Mucosa of descending colon (tissue), 3 donors: ENCODE data around the gene CLEC2D. TPM values are rescaled to one million over a fixed set of nuclear protein-coding genes. Genes with fewer than 3 reads are reported as not detected.
"Not testable (repeated sequence)": the region's sequence is repeated elsewhere in the genome, so short reads cannot be mapped to it uniquely, and the experiment has no call there.

Experiments
- ATAC-seq: fragments of 200-7000 bp; cut with Tn5 transposase; one replicate; pipeline ENCODE4 v1.9.1; 2020; ENCODE audit warnings: mild to moderate bottlenecking, moderate library complexity
- DNase-seq, 3 donors: peaks; one replicate each; pipeline ENCODE4 v3.0.0-alpha.2; 2020
- H3K36me3 ChIP-seq: fragments of 200-600 bp; one replicate; pipeline ENCODE4 v1.8.0; 2021; ENCODE audit warnings: low read depth, mild to moderate bottlenecking
- H3K4me1 ChIP-seq: fragments of 200-600 bp; one replicate; pipeline ENCODE4 v1.8.0; 2021; ENCODE audit warnings: low read depth, mild to moderate bottlenecking
- H3K4me3 ChIP-seq: fragments of 200-600 bp; one replicate; pipeline ENCODE4 v1.8.0; 2021; ENCODE audit warnings: mild to moderate bottlenecking
- H3K9me3 ChIP-seq: fragments of 200-600 bp; one replicate; pipeline ENCODE4 v1.8.0; 2021; ENCODE audit warnings: mild to moderate bottlenecking
- intact Hi-C, 2 donors: fragments of 100-400 bp; cut with DNase I in 1 of 2; cut with micrococcal nuclease in 1 of 2; formaldehyde crosslinking; loops; one replicate each; pipeline versions ENCODE4 v1.11.0 to v1.11.1; 2022; cut with DNase I, micrococcal nuclease
- total RNA-seq, 3 donors: library from RNA; stranded (reverse); fragmentation: NEBNext Ultra II Directional in 2 of 3; extraction: Animal tissue kit (Norgen Biotek cat#: 25700) in 2 of 3; gene quantifications; one replicate each; pipeline versions ENCODE4 v1.2.1 to v1.2.4, GENCODE V29; 2021 to 2023
- TF ChIP-seq, protein P1 (sequence below): fragments of 200-600 bp; IDR thresholded peaks from one replicate; pipeline ENCODE4 v1.8.0; 2022; ENCODE audit warnings: antibody characterized with exemption, mild to moderate bottlenecking
- donor health status: DM: no; HTN: no; CAD: no; lungs with moderate emphysema.
- donor health status: DM: no; HTN: no; CAD: no.
- donor health status: DM: no; HTN: yes; CAD: no.

The CLEC2D gene
- total RNA-seq, 3 donors from 2014 or later = 7.1 to 10.1 (median 7.2) TPM

- no peaks in the 10 kb centered on the region for H3K4me1 ChIP-seq
- ATAC-seq (no peak), DNase-seq (no peak)
- TF ChIP-seq, protein P1, sequence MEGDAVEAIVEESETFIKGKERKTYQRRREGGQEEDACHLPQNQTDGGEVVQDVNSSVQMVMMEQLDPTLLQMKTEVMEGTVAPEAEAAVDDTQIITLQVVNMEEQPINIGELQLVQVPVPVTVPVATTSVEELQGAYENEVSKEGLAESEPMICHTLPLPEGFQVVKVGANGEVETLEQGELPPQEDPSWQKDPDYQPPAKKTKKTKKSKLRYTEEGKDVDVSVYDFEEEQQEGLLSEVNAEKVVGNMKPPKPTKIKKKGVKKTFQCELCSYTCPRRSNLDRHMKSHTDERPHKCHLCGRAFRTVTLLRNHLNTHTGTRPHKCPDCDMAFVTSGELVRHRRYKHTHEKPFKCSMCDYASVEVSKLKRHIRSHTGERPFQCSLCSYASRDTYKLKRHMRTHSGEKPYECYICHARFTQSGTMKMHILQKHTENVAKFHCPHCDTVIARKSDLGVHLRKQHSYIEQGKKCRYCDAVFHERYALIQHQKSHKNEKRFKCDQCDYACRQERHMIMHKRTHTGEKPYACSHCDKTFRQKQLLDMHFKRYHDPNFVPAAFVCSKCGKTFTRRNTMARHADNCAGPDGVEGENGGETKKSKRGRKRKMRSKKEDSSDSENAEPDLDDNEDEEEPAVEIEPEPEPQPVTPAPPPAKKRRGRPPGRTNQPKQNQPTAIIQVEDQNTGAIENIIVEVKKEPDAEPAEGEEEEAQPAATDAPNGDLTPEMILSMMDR = no peak
- H3K36me3 ChIP-seq = no peaks in the 10 kb centered on the region
- no peaks in the 10 kb centered on the region for H3K9me3 ChIP-seq
- intact Hi-C loops = no loop called here
- no peak overlapping the region for H3K4me3 ChIP-seq
Measured at GRCh38 chr12:9711664-9712063, 42.2 kb downstream of the CLEC2D start.

DNA sequence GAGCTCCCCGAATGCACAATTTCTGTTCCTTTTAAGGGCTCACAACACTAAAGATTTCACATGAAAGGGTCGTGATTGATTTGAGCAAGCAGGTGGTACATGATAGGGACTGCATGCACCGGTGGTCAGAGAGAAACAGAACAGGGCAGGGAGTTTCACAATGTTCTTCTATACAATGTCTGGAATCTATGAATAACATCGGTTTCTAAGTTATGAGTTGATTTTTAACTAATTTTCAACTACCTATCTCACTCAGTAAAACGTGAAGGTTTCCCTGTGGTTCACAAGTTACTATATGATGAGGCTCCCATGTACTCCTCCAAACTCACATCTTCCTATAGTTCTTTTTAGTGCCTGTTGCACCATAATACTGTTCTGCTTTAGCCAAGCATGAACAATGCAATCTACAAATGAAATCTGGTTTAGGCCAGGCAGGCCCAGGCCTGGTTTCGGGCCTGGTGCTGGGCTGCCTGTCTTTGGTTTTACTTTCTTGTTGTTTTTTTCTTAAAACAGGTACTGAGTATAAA is 43.6 kb downstream of the CLEC2D start:
- DNase-seq, H3K36me3 ChIP-seq, intact Hi-C loops, H3K9me3 ChIP-seq, H3K4me3 ChIP-seq, H3K4me1 ChIP-seq: not testable (repeated sequence)
- ATAC-seq = peak; percentile 42

DNA sequence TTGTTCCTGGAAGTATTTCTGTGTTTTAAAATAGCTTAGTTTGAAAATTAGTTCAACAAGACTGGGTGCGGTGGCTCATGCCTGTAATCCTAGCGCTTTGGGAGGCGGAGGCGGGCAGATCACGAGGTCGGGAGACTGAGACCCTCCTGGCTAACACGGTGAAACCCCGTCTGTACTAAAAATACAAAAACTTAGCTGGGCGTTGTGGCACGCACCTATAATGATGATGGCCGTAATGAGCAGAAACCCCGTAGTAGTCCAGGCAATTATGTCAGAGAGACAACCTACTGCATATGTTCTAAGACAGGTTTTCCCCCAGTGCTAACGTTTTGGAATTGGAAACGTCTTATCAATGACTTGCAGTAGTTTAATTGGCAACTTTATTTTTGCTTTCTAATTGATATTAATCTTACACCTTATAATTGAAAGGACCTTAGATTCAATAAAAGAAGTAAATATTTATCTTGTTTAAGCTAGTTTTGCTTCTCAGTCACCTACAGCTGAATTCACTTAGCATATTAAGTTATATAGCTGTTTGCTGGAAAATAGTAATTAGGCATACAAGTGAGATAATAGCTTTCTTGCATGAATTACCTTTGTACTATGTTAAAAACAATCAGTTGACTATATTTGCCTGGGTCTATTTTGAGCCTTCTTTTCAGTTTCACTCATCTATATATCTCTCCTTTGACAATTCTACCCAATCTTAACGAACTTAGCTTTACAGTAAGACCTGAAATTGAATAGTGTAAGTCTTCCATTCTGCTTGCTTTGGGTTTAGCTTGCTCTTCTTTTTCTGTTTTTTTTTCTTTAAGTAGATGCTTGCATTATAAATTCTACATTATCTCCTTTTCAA is 47.8 kb downstream of the CLEC2D start:
- TF ChIP-seq, protein P1 = no peak
- intact Hi-C loops = no loop called here
- no peak for ATAC-seq

DNA sequence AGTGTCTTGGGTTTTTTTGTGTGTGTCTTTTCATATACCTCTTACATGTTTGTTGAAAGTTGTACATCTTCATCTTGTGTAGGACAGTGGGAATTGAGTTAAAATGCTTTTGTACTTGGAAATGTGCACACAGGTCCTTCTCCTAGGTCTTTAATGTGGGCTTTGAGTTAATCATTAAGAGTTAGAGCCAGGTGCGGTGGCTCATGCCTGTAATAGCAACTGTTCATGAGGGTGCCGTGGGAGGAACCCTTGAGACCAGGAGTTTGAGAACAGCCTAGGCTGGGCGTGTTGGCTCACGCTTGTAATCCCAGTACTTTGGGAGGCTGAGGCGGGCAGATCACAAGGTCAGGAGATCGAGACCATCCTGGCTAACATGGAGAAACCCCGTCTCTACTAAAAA is 49.5 kb downstream of the CLEC2D start:
- no peak for DNase-seq
- no peaks in the 10 kb centered on the region for H3K4me1 ChIP-seq
- ATAC-seq = no peak
- TF ChIP-seq, protein P1 = no peak
- intact Hi-C loops = no loop called here
- no peaks in the 10 kb centered on the region for H3K36me3 ChIP-seq
- H3K9me3 ChIP-seq = no peaks in the 10 kb centered on the region
- H3K4me3 ChIP-seq = no peak overlapping the region

More for the DNA sequence above, 47.8 kb downstream of the CLEC2D start:
- Histone ChIP-seq H3K4me3 (no peak overlapping the region), H3K4me1 (no peaks in the 10 kb centered on the region), H3K9me3 (no peaks in the 10 kb centered on the region), H3K36me3 (no peaks in the 10 kb centered on the region)
- DNase-seq = no peak

DNA sequence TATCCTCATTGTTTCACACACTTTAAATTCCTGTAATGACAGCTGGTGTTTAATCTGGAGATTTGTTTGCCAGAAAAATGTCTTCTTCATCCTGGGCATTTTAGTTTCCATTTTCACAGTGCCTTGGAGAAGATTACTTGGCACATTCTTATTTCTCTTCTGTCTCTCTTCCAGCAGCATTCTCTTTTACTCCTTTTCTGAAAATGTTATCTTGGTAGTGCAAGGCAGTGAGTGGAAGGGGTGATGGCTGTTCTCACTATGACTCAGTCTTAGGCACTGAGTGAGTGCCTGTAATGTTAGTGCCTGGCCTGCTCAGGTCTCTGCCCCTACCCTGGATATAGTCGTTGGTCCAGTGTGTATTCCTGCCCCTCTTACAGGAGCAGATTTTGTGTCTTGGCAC is 50.3 kb downstream of the CLEC2D start:
- H3K4me3 ChIP-seq = no peak overlapping the region
- DNase-seq = no peak
- H3K4me1 ChIP-seq = no peaks in the 10 kb centered on the region
- H3K36me3 ChIP-seq = no peaks in the 10 kb centered on the region
- no peaks in the 10 kb centered on the region for H3K9me3 ChIP-seq
- TF ChIP-seq, protein P1 = no peak
- intact Hi-C loops = no loop called here
- ATAC-seq = no peak

DNA sequence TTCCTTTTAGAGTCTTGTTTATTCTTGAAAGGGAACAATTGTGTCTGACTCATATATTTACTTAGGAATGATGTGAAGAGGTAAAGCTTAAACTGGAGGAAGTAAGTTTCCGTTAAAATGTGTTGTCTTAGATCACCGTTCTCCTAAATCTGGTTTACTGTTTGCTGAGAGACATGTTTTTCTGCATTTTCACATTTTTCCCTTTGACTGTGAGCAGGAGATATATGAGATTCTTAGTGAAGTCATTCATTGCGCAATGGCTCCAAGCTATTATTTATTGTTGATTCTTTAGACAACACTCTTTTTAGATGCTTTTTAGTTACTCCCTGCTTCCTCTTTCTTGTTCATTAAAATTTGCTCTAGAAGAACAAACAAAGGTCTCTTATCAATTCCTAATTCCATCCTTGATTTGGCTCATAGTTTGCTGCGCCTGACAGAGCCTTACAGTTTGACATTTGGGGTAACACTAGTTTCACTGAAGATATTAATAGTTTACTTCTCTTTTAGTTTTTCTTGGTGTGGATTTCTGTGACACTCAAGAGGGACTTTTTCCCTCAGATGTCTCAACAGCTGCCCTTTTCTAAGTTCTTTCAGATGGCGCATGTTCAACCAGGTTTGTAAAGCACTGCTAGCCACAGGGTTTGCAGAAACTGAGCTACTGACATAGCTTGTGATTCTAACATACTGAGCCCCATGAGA is 52.0 kb downstream of the CLEC2D start:
- H3K4me1 ChIP-seq = no peaks in the 10 kb centered on the region
- DNase-seq (no peak), ATAC-seq (peak; percentile 60)
- H3K36me3 ChIP-seq = no peaks in the 10 kb centered on the region
- TF ChIP-seq, protein P1 = no peak
- no peaks in the 10 kb centered on the region for H3K9me3 ChIP-seq
- H3K4me3 ChIP-seq = no peak overlapping the region
- intact Hi-C loops = no loop called here
